ENCODE measurements around the gene MYO3A.

MYO3A gene

GRCh38 chr10:26219676-26220075 lies 285.6 kb downstream of the MYO3A start:
- DNase-seq (ENCODE audit: low read depth, low spot score): no peak
- ChIA-PET CTCF (no interaction called here), POLR2A (no interaction called here)
- H3K4me3 ChIP-seq (ENCODE audit: low read depth, low read length): no peak overlapping the region
- TF ChIP-seq, protein P1, sequence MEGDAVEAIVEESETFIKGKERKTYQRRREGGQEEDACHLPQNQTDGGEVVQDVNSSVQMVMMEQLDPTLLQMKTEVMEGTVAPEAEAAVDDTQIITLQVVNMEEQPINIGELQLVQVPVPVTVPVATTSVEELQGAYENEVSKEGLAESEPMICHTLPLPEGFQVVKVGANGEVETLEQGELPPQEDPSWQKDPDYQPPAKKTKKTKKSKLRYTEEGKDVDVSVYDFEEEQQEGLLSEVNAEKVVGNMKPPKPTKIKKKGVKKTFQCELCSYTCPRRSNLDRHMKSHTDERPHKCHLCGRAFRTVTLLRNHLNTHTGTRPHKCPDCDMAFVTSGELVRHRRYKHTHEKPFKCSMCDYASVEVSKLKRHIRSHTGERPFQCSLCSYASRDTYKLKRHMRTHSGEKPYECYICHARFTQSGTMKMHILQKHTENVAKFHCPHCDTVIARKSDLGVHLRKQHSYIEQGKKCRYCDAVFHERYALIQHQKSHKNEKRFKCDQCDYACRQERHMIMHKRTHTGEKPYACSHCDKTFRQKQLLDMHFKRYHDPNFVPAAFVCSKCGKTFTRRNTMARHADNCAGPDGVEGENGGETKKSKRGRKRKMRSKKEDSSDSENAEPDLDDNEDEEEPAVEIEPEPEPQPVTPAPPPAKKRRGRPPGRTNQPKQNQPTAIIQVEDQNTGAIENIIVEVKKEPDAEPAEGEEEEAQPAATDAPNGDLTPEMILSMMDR (IDR thresholded peaks at IDR 0.05; ENCODE audit: insufficient read depth, low read length, missing control alignments): no peak

- DNase-seq (ENCODE audit: low read depth, low spot score): no peak
- CTCF ChIA-PET: no interaction called here
- TF ChIP-seq, protein P1 (IDR thresholded peaks at IDR 0.05; ENCODE audit: insufficient read depth, low read length, missing control alignments): no peak
- POLR2A ChIA-PET: no interaction called here
- H3K4me3 ChIP-seq (ENCODE audit: low read depth, low read length): no peak overlapping the region
Observed at GRCh38 chr10:26220901-26221300, 286.9 kb downstream of the MYO3A start.

DNA sequence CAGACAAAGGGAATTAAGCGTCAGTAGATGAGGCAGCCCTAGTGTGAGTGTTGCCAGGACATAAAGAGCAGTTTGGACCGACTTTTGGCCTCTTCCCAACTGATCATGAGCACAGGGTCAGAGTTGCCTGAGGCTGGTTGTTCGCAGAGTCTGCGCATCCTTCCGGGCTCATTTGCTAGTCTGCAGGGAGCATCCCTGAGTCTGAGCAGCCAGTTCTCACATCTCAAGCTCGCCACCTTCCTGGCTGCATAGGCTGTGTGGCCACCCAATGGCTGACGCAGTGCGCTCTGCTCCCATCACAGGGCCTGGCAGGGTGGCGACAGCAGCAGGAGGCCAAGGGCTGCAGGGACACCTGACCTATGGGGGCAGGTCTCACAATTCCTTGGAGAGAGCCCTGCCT lies 287.5 kb downstream of the MYO3A start:
- TF ChIP-seq, protein P1 (IDR thresholded peaks at IDR 0.05; ENCODE audit: insufficient read depth, low read length, missing control alignments): no peak
- ChIA-PET POLR2A (no interaction called here), CTCF (no interaction called here)
- no peak overlapping the region for H3K4me3 ChIP-seq (ENCODE audit: low read depth, low read length)
- DNase-seq (ENCODE audit: low read depth, low spot score): no peak

DNA sequence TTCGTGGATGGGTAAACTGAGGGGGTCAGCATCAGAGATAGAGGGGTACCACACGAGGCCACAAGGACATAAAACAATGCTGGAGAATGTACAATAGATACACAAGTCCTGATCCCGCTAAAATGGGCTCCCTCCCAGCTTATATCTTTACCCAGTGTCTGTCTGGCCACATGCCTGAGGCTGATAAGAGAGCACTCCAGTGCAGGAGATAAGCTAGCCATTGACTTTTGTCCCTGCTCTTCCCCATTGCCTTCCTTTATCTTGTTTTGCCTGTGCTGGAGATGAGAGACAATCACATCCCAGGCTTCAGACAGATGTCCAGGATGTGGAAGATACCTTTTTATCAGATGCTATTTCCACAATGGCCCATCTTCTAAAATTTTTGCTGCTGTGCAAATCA lies 288.5 kb downstream of the MYO3A start:
- ChIA-PET POLR2A (no interaction called here), CTCF (no interaction called here)
- no peak for DNase-seq (ENCODE audit: low read depth, low spot score)
- TF ChIP-seq, protein P1 (IDR thresholded peaks at IDR 0.05; ENCODE audit: insufficient read depth, low read length, missing control alignments): no peak
- no peak overlapping the region for H3K4me3 ChIP-seq (ENCODE audit: low read depth, low read length)

GRCh38 chr10:26225322-26225721 lies 291.3 kb downstream of the MYO3A start:
- CTCF ChIA-PET: no interaction called here
- TF ChIP-seq, protein P1 (IDR thresholded peaks at IDR 0.05; ENCODE audit: insufficient read depth, low read length, missing control alignments): no peak
- POLR2A ChIA-PET: no interaction called here
- H3K4me3 ChIP-seq (ENCODE audit: low read depth, low read length): no peak overlapping the region
- DNase-seq (ENCODE audit: low read depth, low spot score): no peak

- POLR2A ChIA-PET: no interaction called here
- TF ChIP-seq, protein P1 (IDR thresholded peaks at IDR 0.05; ENCODE audit: insufficient read depth, low read length, missing control alignments): no peak
- no peak overlapping the region for H3K4me3 ChIP-seq (ENCODE audit: low read depth, low read length)
Observed at GRCh38 chr10:26227786-26228185, 293.8 kb downstream of the MYO3A start.

More at GRCh38 chr10:26227786-26228185, 293.8 kb downstream of the MYO3A start:
- DNase-seq (ENCODE audit: low read depth, low spot score): no peak
- CTCF ChIA-PET: no interaction called here
